Stomach (tissue), 4 donors: ENCODE measurements around the gene AATK.

ENCODE experiments used
- EP300 ChIP-seq: sonication (generic); formaldehyde crosslinking; IDR thresholded peaks from one replicate; pipeline ENCODE4 v1.6.1; 2017; ENCODE audit warnings: antibody characterized with exemption
- POLR2A ChIP-seq, 4 donors: fragments of 450-650 bp; IDR thresholded peaks; one replicate each; pipeline ENCODE4 v1.6.1; 2016; ENCODE audit warnings: antibody characterized with exemption in 4 of 4, control low read depth in 2 of 4, mild to moderate bottlenecking in 1 of 4, moderate library complexity in 1 of 4
- POLR2AphosphoS5 ChIP-seq, 3 donors: sonication (generic); formaldehyde crosslinking; IDR thresholded peaks; one replicate each; pipeline ENCODE4 v1.6.1; 2016; ENCODE audit warnings: antibody characterized with exemption in 3 of 3
- TF ChIP-seq, protein P1 (sequence below), 7 experiments: fragments of 450-650 bp in 4 of 7; fragments of 200-600 bp in 3 of 7; sonication (generic) in 3 of 7; IDR thresholded peaks; one replicate each; pipeline ENCODE4 v1.5.1; 2016 to 2019; ENCODE audit warnings: antibody characterized with exemption in 7 of 7, control low read depth in 2 of 7, mild to moderate bottlenecking in 1 of 7

DNA sequence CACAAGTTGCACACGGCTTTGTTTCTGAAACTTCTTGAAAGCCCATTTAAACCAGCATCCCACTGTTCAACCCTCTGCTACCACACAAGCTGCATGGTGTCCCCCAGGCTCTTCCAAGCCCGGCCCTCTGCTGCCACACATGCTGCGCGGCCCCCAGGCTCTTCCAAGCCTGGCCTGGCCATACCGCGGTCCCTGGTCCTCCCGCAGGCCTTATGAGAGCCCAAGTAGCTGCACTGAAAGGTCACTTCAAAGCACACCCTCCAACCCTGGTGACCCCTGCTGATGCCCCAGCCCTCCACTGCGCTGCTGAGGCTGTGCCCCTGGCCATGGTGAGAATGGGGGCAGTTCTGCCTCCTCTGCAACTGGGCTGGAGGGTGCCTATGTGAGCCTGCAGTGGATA lies 26.6 kb downstream of the AATK start:
- TF ChIP-seq POLR2A (IDR thresholded peaks at IDR 0.05) (no peak), POLR2AphosphoS5 (IDR thresholded peaks at IDR 0.05) (no peak), EP300 (no peak)
- TF ChIP-seq, protein P1, sequence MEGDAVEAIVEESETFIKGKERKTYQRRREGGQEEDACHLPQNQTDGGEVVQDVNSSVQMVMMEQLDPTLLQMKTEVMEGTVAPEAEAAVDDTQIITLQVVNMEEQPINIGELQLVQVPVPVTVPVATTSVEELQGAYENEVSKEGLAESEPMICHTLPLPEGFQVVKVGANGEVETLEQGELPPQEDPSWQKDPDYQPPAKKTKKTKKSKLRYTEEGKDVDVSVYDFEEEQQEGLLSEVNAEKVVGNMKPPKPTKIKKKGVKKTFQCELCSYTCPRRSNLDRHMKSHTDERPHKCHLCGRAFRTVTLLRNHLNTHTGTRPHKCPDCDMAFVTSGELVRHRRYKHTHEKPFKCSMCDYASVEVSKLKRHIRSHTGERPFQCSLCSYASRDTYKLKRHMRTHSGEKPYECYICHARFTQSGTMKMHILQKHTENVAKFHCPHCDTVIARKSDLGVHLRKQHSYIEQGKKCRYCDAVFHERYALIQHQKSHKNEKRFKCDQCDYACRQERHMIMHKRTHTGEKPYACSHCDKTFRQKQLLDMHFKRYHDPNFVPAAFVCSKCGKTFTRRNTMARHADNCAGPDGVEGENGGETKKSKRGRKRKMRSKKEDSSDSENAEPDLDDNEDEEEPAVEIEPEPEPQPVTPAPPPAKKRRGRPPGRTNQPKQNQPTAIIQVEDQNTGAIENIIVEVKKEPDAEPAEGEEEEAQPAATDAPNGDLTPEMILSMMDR (IDR thresholded peaks at IDR 0.05): no peak
